Stimulated activated CD8-positive, alpha-beta memory T cell treated with anti-CD3 and anti-CD28 coated beads, Interleukin-12 subunit alpha, Interleukin-12 subunit beta, amount 100 ng/mL, for 1 hour (primary cell): ENCODE results near the gene PCDHGB7.
"Not testable (repeated sequence)": the region's sequence is repeated elsewhere in the genome, so short reads cannot be mapped to it uniquely, and the experiment has no call there.

Experiments
- DNase-seq: peaks from one replicate; pipeline ENCODE4 v3.0.0-alpha.2; 2020; ENCODE audit warnings: low read depth

Gene PCDHGB7

DNA sequence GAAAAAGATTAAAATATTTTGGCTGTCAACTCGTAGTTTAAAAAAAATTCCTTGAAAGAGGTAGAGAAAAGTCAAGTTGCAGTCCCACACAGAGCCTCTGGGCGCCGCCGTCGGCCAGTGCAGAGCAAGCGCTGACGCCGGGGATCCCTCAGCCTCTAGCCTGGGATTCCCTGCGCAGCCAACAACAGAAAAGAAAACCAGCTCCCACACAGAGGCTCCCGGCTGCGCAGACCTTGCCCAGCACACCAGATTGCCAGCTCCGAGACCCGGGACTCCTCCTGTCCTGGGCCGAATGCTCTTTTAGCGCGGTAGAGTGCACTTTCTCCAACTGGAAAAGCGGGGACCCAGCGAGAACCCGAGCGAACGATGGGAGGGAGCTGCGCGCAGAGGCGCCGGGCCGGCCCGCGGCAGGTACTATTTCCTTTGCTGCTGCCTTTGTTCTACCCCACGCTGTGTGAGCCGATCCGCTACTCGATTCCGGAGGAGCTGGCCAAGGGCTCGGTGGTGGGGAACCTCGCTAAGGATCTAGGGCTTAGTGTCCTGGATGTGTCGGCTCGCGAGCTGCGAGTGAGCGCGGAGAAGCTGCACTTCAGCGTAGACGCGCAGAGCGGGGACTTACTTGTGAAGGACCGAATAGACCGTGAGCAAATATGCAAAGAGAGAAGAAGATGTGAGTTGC lies at the start of gene PCDHGB7:
Gene PCDHGB7, plus strand, starts transcription at position 184 of the 679 bp plus-strand sequence. Its CDS starts 183 bp downstream, at position 367.
- not testable (repeated sequence) for DNase-seq

- DNase-seq: no peak
These were observed 47.3 kb upstream of the PCDHGB7 start, which contains the start of gene PCDHGB3 for GRCh38 chr5:141369994-141370848. Gene PCDHGB3 (plus strand): TSS chr5:141370242. CDS start chr5:141370395, 153 bp downstream.

DNA sequence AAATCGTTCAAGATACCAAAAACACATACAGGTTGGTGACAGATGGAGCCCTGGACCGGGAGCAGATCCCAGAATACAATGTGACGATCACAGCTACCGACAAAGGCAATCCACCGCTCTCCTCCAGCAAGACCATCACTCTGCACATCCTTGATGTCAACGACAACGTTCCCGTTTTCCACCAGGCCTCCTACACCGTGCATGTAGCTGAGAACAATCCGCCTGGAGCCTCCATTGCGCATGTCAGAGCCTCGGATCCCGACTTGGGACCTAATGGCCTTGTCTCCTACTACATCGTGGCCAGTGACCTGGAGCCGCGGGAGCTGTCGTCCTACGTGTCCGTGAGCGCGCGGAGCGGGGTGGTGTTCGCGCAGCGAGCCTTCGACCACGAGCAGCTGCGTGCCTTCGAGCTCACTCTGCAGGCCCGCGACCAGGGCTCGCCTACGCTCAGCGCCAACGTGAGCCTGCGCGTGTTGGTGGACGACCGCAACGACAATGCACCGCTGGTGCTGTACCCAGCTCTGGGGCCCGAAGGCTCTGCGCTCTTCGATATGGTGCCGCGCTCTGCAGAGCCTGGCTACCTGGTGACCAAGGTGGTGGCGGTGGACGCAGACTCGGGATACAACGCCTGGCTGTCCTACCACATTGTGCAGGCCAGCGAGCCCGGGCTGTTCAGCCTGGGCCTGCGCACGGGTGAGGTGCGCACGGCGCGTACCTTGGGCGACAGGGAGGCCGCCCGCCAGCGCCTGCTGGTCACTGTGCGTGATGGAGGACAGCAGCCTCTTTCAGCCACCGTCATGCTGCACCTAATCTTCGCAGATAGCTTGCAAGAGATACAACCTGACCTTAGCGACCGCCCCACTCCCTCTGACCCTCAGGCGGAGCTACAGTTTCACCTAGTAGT lies 45.7 kb upstream of the PCDHGB7 start:
- no peak for DNase-seq

DNA sequence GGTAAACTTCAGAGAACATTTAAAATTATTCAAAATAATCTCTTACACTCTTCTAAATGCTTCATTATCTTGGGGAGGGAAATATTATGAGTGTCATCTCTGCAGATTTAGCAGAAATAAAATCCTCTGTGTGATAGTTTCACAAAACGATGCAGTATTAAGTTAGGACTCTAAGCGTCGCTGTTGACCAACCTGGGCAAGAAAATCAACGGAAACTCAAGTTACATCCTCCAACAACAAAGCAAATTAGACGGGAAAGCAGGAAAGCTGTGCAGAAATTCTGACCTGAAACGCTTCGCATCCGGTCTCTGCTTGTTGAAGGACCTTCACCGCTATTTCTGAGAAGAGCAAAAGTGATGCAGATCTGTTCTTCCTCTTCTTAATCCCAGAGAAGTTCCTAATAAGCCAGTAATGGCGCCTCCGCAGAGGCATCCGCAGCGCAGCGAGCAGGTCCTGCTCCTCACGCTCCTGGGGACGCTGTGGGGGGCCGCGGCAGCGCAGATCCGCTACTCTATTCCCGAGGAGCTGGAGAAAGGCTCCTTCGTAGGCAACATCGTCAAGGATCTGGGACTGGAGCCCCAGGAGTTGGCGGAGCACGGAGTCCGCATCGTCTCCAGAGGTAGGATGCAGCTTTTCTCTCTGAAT lies 43.7 kb upstream of the PCDHGB7 start, which contains the start of gene PCDHGA6:
Gene PCDHGA6, plus strand, starts transcription at position 219 of the 645 bp plus-strand sequence. Its CDS starts 193 bp downstream, at position 412.
- DNase-seq: no peak

- no peak for DNase-seq
These were observed 42.9 kb upstream of the PCDHGB7 start for GRCh38 chr5:141374627-141375026.

- not testable (repeated sequence) for DNase-seq
These were observed 41.9 kb upstream of the PCDHGB7 start for GRCh38 chr5:141375444-141376155.

- DNase-seq: no peak
These were observed 34.8 kb upstream of the PCDHGB7 start, which contains the start of gene PCDHGA7 for GRCh38 chr5:141382469-141383294. Gene PCDHGA7 (plus strand): TSS chr5:141382742. CDS start chr5:141382900, 158 bp downstream.

DNA sequence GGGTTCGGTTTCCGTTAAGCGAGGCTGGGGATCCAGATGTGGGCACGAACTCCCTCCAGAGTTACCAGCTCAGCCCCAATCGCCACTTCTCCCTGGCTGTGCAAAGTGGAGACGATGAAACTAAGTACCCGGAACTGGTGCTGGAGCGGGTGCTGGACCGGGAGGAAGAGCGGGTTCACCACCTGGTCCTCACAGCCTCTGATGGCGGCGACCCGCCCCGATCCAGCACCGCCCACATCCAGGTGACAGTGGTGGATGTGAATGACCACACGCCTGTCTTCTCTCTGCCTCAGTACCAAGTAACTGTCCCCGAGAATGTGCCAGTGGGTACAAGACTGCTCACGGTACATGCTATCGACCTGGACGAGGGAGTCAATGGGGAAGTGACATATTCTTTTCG lies 34.1 kb upstream of the PCDHGB7 start:
- DNase-seq: no peak

DNA sequence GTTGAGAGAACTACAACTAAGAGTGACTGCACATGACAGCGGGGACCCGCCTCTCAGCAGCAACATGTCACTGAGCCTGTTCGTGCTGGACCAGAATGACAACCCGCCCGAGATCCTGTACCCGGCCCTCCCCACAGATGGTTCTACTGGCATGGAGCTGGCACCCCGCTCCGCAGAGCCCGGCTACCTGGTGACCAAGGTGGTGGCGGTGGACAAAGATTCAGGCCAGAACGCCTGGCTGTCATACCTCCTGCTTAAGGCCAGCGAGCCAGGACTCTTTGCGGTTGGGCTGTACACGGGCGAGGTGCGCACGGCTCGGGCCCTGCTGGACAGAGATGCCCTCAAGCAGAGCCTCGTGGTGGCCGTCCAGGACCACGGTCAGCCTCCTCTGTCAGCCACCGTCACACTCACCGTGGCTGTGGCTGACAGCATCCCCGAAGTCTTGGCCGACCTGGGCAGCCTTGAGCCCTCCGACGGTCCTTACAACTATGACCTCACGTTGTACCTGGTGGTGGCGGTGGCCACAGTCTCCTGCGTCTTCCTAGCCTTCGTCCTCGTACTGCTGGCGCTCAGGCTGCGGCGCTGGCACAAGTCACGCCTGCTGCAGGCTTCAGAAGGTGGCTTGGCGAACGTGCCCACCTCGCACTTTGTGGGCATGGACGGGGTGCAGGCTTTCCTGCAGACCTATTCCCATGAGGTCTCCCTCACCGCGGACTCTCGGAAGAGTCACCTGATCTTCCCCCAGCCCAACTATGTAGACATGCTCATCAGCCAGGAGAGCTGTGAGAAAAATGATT lies 32.8 kb upstream of the PCDHGB7 start:
- DNase-seq: no peak

GRCh38 chr5:141387557-141388311 lies 29.7 kb upstream of the PCDHGB7 start, which contains the start of gene PCDHGB4:
Gene PCDHGB4 (plus strand): TSS chr5:141387698. CDS start chr5:141387885, 187 bp downstream.
- not testable (repeated sequence) for DNase-seq

DNA sequence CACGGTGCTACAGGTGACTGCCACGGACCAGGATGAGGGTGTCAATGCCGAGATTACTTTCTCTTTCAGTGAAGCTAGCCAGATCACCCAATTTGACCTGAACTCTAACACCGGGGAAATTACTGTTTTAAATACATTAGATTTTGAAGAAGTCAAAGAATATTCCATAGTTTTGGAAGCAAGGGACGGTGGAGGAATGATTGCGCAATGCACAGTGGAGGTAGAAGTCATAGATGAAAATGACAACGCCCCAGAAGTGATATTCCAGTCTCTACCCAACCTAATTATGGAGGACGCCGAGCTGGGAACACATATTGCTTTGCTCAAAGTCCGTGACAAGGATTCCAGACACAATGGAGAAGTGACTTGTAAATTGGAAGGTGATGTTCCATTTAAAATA lies 28.8 kb upstream of the PCDHGB7 start:
- no peak for DNase-seq

DNA sequence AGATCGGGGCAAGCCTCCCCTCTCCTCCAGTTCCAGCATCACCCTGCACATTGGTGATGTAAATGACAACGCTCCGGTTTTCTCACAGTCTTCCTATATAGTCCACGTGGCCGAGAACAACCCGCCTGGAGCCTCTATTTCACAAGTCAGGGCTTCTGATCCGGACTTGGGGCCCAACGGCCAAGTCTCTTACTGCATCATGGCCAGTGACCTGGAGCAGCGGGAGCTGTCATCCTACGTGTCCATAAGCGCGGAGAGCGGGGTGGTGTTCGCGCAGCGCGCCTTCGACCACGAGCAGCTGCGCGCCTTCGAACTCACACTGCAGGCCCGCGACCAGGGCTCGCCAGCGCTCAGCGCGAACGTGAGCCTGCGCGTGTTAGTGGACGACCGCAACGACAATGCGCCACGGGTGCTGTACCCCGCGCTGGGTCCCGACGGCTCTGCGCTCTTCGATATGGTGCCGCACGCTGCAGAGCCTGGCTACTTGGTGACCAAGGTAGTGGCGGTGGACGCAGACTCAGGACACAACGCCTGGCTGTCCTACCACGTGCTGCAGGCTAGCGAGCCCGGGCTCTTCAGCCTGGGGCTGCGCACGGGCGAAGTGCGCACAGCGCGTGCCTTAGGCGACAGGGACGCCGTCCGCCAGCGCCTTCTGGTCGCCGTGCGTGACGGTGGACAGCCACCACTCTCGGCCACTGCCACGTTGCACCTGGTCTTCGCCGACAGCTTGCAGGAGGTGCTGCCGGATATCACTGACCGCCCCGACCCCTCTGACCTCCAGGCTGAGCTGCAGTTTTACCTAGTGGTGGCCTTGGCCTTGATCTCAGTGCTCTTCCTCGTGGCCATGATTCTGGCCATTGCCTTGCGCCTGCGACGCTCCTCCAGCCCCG lies 28.1 kb upstream of the PCDHGB7 start:
- no peak for DNase-seq

- no peak for DNase-seq
These were observed 24.9 kb upstream of the PCDHGB7 start, which contains the start of gene PCDHGA8 for GRCh38 chr5:141392429-141393198. Gene PCDHGA8 (plus strand): TSS chr5:141392633. CDS start chr5:141392814, 181 bp downstream.

DNA sequence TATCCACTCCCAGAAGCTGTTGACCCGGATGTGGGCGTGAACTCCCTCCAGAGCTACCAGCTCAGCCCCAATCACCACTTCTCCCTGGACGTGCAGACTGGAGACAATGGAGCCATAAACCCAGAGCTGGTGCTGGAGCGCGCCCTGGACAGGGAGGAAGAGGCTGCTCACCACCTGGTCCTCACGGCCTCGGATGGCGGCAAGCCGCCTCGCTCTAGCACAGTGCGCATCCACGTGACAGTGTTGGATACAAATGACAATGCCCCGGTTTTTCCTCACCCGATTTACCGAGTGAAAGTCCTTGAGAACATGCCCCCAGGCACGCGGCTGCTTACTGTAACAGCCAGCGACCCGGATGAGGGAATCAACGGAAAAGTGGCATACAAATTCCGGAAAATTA lies 24.2 kb upstream of the PCDHGB7 start:
- no peak for DNase-seq

DNA sequence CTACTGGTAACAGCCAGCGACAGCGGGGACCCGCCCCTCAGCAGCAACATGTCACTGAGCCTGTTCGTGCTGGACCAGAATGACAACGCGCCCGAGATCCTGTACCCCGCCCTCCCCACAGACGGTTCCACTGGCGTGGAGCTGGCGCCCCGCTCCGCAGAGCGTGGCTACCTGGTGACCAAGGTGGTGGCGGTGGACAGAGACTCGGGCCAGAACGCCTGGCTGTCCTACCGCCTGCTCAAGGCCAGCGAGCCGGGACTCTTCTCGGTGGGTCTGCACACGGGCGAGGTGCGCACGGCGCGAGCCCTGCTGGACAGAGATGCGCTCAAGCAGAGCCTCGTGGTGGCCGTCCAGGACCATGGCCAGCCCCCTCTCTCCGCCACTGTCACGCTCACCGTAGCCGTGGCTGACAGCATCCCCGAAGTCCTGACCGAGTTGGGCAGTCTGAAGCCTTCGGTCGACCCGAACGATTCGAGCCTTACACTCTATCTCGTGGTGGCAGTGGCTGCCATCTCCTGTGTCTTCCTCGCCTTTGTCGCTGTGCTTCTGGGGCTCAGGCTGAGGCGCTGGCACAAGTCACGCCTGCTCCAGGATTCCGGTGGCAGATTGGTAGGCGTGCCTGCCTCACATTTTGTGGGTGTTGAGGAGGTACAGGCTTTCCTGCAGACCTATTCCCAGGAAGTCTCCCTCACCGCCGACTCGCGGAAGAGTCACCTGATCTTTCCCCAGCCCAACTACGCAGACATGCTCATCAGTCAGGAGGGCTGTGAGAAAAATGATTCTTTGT lies 22.9 kb upstream of the PCDHGB7 start:
- DNase-seq: not testable (repeated sequence)
